HepG2 (cell line): ENCODE data around the gene ASXL1. TPM values are rescaled to one million over a fixed set of nuclear protein-coding genes. Genes with fewer than 3 reads are reported as not detected.

ENCODE experiments used
- ATF3 ChIP-seq: sonication (generic); formaldehyde crosslinking; IDR thresholded peaks from 2 replicates; pipeline ENCODE4 v1.4.0; 2020; ENCODE audit warnings: missing genetic modification reagents
- CAMTA2 ChIP-seq: sonication (generic); formaldehyde crosslinking; IDR thresholded peaks from 2 replicates; pipeline ENCODE4 v1.4.0; 2020; ENCODE audit warnings: mild to moderate bottlenecking, missing genetic modification reagents, borderline replicate concordance
- CBX1 ChIP-seq: IDR thresholded peaks from one replicate; pipeline ENCODE4 v1.6.1; 2016; ENCODE audit warnings: antibody characterized with exemption, low read depth
- CCAR2 ChIP-seq: fragments of 200-400 bp; formaldehyde crosslinking; optimal IDR thresholded peaks from 2 replicates; pipeline ENCODE3; 2018; ENCODE audit warnings: low read depth, mild to moderate bottlenecking, low read length, moderate library complexity
- CEBPB ChIP-seq: IDR thresholded peaks from 2 replicates; pipeline ENCODE4 v1.6.1; 2011; ENCODE audit warnings: low read depth, low read length, improper control_type of control experiment, borderline replicate concordance
- GFI1 ChIP-seq: sonication (generic); formaldehyde crosslinking; IDR thresholded peaks from 2 replicates; pipeline ENCODE4 v1.5.0; 2020; ENCODE audit warnings: missing genetic modification reagents, mild to moderate bottlenecking, borderline replicate concordance
- GPBP1L1 ChIP-seq: sonication (generic); formaldehyde crosslinking; IDR thresholded peaks from 2 replicates; pipeline ENCODE4 v1.5.0; 2020; ENCODE audit warnings: mild to moderate bottlenecking, missing genetic modification reagents
- HMG20B ChIP-seq: conservative IDR thresholded peaks from 2 replicates; pipeline ENCODE4 v1.6.1; 2016; ENCODE audit warnings: missing genetic modification reagents, missing compliant biosample characterization
- KDM5B ChIP-seq: sonication (generic); formaldehyde crosslinking; IDR thresholded peaks from 2 replicates; pipeline ENCODE4 v1.4.0; 2020; ENCODE audit warnings: missing genetic modification reagents, mild to moderate bottlenecking, borderline replicate concordance
- MTA1 ChIP-seq: sonication (generic); formaldehyde crosslinking; IDR thresholded peaks from 2 replicates; pipeline ENCODE4 v1.4.0; 2020; ENCODE audit warnings: missing genetic modification reagents, mild to moderate bottlenecking, borderline replicate concordance
- NR2F1 ChIP-seq, 2 experiments: fragments of 450-650 bp in 1 of 2; formaldehyde crosslinking in 1 of 2; IDR thresholded peaks; 2 replicates each; pipeline versions ENCODE4 v1.5.0 to v1.6.1; 2016 to 2020; ENCODE audit warnings: mild to moderate bottlenecking in 1 of 2, missing compliant biosample characterization in 1 of 2, missing genetic modification reagents in 1 of 2, moderate library complexity in 1 of 2
- NR2F2 ChIP-seq: IDR thresholded peaks from 2 replicates; pipeline ENCODE4 v1.6.1; 2012; ENCODE audit warnings: low read depth, inconsistent platforms, borderline replicate concordance
- SIX1 ChIP-seq: sonication (generic); formaldehyde crosslinking; IDR thresholded peaks from 2 replicates; pipeline ENCODE4 v1.4.0; 2020; ENCODE audit warnings: missing genetic modification reagents, borderline replicate concordance
- SP4 ChIP-seq: sonication (generic); formaldehyde crosslinking; IDR thresholded peaks from 2 replicates; pipeline ENCODE4 v1.8.1; 2023; ENCODE audit warnings: mild to moderate bottlenecking, missing genetic modification reagents
- TEF ChIP-seq: sonication (generic); formaldehyde crosslinking; IDR thresholded peaks from 2 replicates; pipeline ENCODE4 v1.5.0; 2020; ENCODE audit warnings: missing genetic modification reagents
- TSC22D2 ChIP-seq: sonication (generic); formaldehyde crosslinking; IDR thresholded peaks from 2 replicates; pipeline ENCODE4 v1.5.1; 2020; ENCODE audit warnings: missing genetic modification reagents, mild to moderate bottlenecking, borderline replicate concordance
- ZNF225 ChIP-seq: sonication (generic); formaldehyde crosslinking; IDR thresholded peaks from 2 replicates; pipeline ENCODE4 v1.4.0; 2020; ENCODE audit warnings: mild to moderate bottlenecking, missing genetic modification reagents
- ZNF24 ChIP-seq: fragments of 450-650 bp; IDR thresholded peaks from 2 replicates; pipeline ENCODE4 v1.6.1; 2017; ENCODE audit warnings: antibody characterized with exemption, mild to moderate bottlenecking
- ZNF263 ChIP-seq: sonication (generic); formaldehyde crosslinking; IDR thresholded peaks from 2 replicates; pipeline ENCODE4 v1.4.0; 2020; ENCODE audit warnings: missing genetic modification reagents
- ZNF296 ChIP-seq: sonication (generic); formaldehyde crosslinking; conservative IDR thresholded peaks from 2 replicates; pipeline ENCODE4 v1.5.0; 2020; ENCODE audit warnings: mild to moderate bottlenecking, missing genetic modification reagents
- ZNF354B ChIP-seq: sonication (generic); formaldehyde crosslinking; IDR thresholded peaks from 2 replicates; pipeline ENCODE4 v1.8.0; 2022; ENCODE audit warnings: mild to moderate bottlenecking, missing genetic modification reagents
- ZNF609 ChIP-seq: sonication (generic); formaldehyde crosslinking; IDR thresholded peaks from 2 replicates; pipeline ENCODE4 v1.4.0; 2020; ENCODE audit warnings: mild to moderate bottlenecking, missing genetic modification reagents, borderline replicate concordance
- ZNF614 ChIP-seq: IDR thresholded peaks from 2 replicates; pipeline ENCODE4 v1.6.1; 2018; ENCODE audit warnings: missing biosample characterization, missing genetic modification reagents, inconsistent platforms, borderline replicate concordance
- polyA plus RNA-seq, 8 experiments: library from polyadenylated mRNA; depleted of rRNA in 3 of 8; stranded (reverse) in 7 of 8; unstranded in 1 of 8; fragments of >200 nt; fragmentation: Illumina TruSeq in 4 of 8; extraction: Trizol in 4 of 8; gene quantifications; 2 replicates each; pipeline versions ENCODE4 v1.2.1 to v1.2.3, GENCODE V29; 2011 to 2016; ENCODE audit warnings: low read depth in 4 of 8, missing spikeins in 1 of 8, mixed read lengths in 1 of 8; ENCODE audit not compliant: insufficient read depth in 1 of 8
- total RNA-seq, 5 experiments: library from RNA; depleted of rRNA; stranded (reverse); fragments of >200 nt; fragmentation: Illumina TruSeq; extraction: Trizol; gene quantifications; 2 replicates each; pipeline ENCODE4 v1.2.3, GENCODE V29; 2016; ENCODE audit warnings: low read depth in 1 of 5

Gene ASXL1
- total and polyA plus RNA-seq, 2 of the 13 experiments (the other 11 are each of a cell fraction or from before 2014, with no cell fraction given): 62.1 to 74.8 TPM

- TF ChIP-seq NR2F1 (CRISPR knock-in tag; IDR thresholded peaks at IDR 0.05) (peak; percentile 82 to 98), CCAR2 (peak; percentile 93), GPBP1L1 (no peak), MTA1 (peak; percentile 98), ZNF614 (peak; percentile 98), ATF3 (peak; percentile 32; the same call in 1 of the 2 replicates), NR2F2 (peak; percentile 64; the same call in 1 of the 2 replicates), CAMTA2 (CRISPR knock-in tag) (peak; percentile 60; the same call in 1 of the 2 replicates), ZNF263 (peak; percentile 80), HMG20B (CRISPR knock-in tag) (peak; percentile 65; the same call in 1 of the 2 replicates), ZNF354B (no peak), CEBPB (no peak), TEF (CRISPR knock-in tag) (0 out of 2 replicates have a peak, but pooled peaks have one; percentile 10), SP4 (CRISPR knock-in tag) (peak; percentile 81), ZNF296 (CRISPR knock-in tag) (no peak), TSC22D2 (CRISPR knock-in tag) (peak; percentile 58; the same call in 1 of the 2 replicates), GFI1 (CRISPR knock-in tag) (peak; percentile 85; the same call in 1 of the 2 replicates), ZNF609 (peak; percentile 88), CBX1 (peak; percentile 97), SIX1 (CRISPR knock-in tag) (peak; percentile 64; the same call in 1 of the 2 replicates), ZNF24 (no peak; the same call in 1 of the 2 replicates), KDM5B (CRISPR knock-in tag) (peak; percentile 96), ZNF225 (peak; percentile 77)
Observed at GRCh38 chr20:32357869-32358631, at the start of gene ASXL1 (continued).
